ENCODE data around the gene PDE6D.
A peak's percentile ranks its signal among the peaks of the same experiment; 100 is the strongest.

PDE6D gene

GRCh38 chr2:231780909-231781797 is at the start of gene PDE6D:
Gene PDE6D (minus strand): TSS chr2:231781282. CDS start chr2:231781114, 168 bp downstream.
- DNase-seq, result peak; percentile 97

- DNase-seq, result no peak
Measured at GRCh38 chr2:231821908-231822307, 40.8 kb upstream of the PDE6D start.

GRCh38 chr2:231820786-231821303 is 39.8 kb upstream of the PDE6D start:
- DNase-seq, result no peak

GRCh38 chr2:231819447-231820042 is 38.5 kb upstream of the PDE6D start:
- no peak for DNase-seq

GRCh38 chr2:231816327-231817026 is 35.4 kb upstream of the PDE6D start:
- no peak for DNase-seq

GRCh38 chr2:231810905-231811304 is 29.8 kb upstream of the PDE6D start:
- DNase-seq, result no peak

- DNase-seq, result no peak
Measured at GRCh38 chr2:231807020-231807419, 25.9 kb upstream of the PDE6D start.

GRCh38 chr2:231803501-231804138 is 22.5 kb upstream of the PDE6D start:
- DNase-seq, result no peak

GRCh38 chr2:231800493-231801091 is 19.5 kb upstream of the PDE6D start:
- peak; percentile 27 for DNase-seq

- DNase-seq, result no peak
Measured at GRCh38 chr2:231795525-231796327, 14.6 kb upstream of the PDE6D start.

- DNase-seq, result no peak
Measured at GRCh38 chr2:231794383-231794782, 13.3 kb upstream of the PDE6D start.

GRCh38 chr2:231791107-231791506 is 10.0 kb upstream of the PDE6D start:
- no peak for DNase-seq

- no peak for DNase-seq
Measured at GRCh38 chr2:231786917-231787292, 5.8 kb upstream of the PDE6D start.

- DNase-seq, result peak; percentile 84
Measured at GRCh38 chr2:231786177-231786916, 5.3 kb upstream of the PDE6D start, which contains the start of gene COPS7B. Gene COPS7B (plus strand): TSS chr2:231786445. CDS start chr2:231788571, 2,126 bp downstream.

GRCh38 chr2:231785822-231786176 is 4.7 kb upstream of the PDE6D start:
- no peak for DNase-seq

- DNase-seq, result no peak
Measured at GRCh38 chr2:231785413-231785812, 4.3 kb upstream of the PDE6D start.

GRCh38 chr2:231781798-231782726 is 980 bp upstream of the PDE6D start:
- DNase-seq, result peak; percentile 47

- DNase-seq, result peak; percentile 4
Measured at GRCh38 chr2:231780123-231780908, 766 bp downstream of the PDE6D start.
